Measurements from ENCODE around the gene ZFYVE16.
"Not testable (repeated sequence)": the region's sequence is repeated elsewhere in the genome, so short reads cannot be mapped to it uniquely, and the experiment has no call there.

ZFYVE16 gene

DNA sequence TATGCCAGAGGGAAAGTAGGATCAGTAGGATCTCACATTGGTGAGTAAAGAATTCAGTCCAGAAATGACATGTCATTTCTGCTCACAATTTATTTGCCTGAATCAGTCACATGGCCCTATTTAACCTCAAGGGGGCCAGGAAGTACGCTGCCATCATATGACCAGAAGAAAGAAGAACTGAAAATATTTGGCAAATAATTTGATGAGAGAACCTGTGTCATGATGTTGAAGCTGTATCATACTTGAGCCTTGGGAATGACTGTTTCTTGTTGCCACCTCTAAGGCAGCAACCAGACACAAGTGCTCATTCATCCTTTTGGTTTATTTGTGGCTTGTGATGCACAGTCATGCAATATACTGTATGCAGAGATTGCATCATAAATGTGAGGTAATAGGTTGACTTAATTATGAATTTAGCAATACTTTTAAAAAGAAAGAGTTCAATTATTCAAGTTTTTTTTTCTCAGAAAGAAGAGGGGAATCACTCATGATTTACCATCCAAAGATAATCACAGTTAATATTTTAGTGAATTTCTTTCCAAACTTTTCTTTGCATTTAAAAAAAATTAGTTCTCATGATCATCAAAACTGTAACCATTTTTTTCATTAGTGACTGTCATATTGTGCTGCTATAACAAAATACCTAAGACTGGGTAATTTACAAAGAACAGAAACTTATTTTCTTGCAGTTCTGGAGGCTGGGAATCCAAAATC lies 8.2 kb upstream of the ZFYVE16 start:
- no peaks in the 10 kb centered on the region for H3K36me3 ChIP-seq (replicated peaks; ENCODE audit: low read depth, low read length)
- H3K9me3 ChIP-seq (ENCODE audit: insufficient read depth, low read length) = no peaks in the 10 kb centered on the region
- H3K4me3 ChIP-seq (ENCODE audit: low read length) = peak overlapping the region; percentile 19; the same call in 1 of the 2 replicates
- no peaks in the 10 kb centered on the region for H3K79me2 ChIP-seq (ENCODE audit: low read length)
- peak overlapping the region; percentile 28; the same call in 1 of the 2 replicates for H2AFZ ChIP-seq (ENCODE audit: low read depth, low read length)
- peak overlapping the region; percentile 40 for H3K4me2 ChIP-seq (ENCODE audit: low read length)
- H4K20me1 ChIP-seq (ENCODE audit: insufficient read depth, low read length) = no peaks in the 10 kb centered on the region
- no peaks in the 10 kb centered on the region for H3K27me3 ChIP-seq (ENCODE audit: low read depth, low read length)
- H3K4me1 ChIP-seq (ENCODE audit: low read length) = peaks cover 14% of the 10 kb centered on the region
- peak overlapping the region; percentile 55 for H3K27ac ChIP-seq (ENCODE audit: low read length)
- TF ChIP-seq EZH2phosphoT487 (IDR thresholded peaks at IDR 0.05; ENCODE audit: low read depth) = no peak
- TF ChIP-seq, protein P1, sequence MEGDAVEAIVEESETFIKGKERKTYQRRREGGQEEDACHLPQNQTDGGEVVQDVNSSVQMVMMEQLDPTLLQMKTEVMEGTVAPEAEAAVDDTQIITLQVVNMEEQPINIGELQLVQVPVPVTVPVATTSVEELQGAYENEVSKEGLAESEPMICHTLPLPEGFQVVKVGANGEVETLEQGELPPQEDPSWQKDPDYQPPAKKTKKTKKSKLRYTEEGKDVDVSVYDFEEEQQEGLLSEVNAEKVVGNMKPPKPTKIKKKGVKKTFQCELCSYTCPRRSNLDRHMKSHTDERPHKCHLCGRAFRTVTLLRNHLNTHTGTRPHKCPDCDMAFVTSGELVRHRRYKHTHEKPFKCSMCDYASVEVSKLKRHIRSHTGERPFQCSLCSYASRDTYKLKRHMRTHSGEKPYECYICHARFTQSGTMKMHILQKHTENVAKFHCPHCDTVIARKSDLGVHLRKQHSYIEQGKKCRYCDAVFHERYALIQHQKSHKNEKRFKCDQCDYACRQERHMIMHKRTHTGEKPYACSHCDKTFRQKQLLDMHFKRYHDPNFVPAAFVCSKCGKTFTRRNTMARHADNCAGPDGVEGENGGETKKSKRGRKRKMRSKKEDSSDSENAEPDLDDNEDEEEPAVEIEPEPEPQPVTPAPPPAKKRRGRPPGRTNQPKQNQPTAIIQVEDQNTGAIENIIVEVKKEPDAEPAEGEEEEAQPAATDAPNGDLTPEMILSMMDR (IDR thresholded peaks at IDR 0.05; ENCODE audit: low read depth, low read length) = no peak
- H3K9ac ChIP-seq (ENCODE audit: low read length) = no peak overlapping the region

DNA sequence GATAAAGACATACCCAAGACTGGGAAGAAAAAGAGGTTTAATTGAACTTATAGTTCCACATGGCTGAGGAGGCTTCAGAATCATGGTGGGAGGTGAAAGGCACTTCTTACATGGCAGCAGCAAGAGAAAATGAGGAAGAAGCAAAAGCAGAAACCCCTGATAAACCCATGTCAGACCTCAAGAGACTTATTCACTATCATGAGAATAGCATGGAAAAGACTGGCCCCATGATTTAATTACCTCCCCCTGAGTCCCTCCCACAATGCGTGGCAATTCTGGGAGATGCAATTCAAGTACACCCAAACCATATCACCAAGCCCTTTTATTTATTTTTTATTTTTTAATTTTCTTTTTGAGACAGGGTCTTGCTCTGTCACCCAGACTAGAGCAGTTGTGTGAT lies 7.5 kb upstream of the ZFYVE16 start:
- peaks cover 14% of the 10 kb centered on the region for H3K4me1 ChIP-seq (ENCODE audit: low read length)
- H3K9ac ChIP-seq (ENCODE audit: low read length); H4K20me1 ChIP-seq (ENCODE audit: insufficient read depth, low read length); H3K4me3 ChIP-seq (ENCODE audit: low read length); H3K27ac ChIP-seq (ENCODE audit: low read length); H3K9me3 ChIP-seq (ENCODE audit: insufficient read depth, low read length); H3K4me2 ChIP-seq (ENCODE audit: low read length); H3K79me2 ChIP-seq (ENCODE audit: low read length); H3K27me3 ChIP-seq (ENCODE audit: low read depth, low read length); H3K36me3 ChIP-seq (replicated peaks; ENCODE audit: low read depth, low read length); H2AFZ ChIP-seq (ENCODE audit: low read depth, low read length): not testable (repeated sequence)

DNA sequence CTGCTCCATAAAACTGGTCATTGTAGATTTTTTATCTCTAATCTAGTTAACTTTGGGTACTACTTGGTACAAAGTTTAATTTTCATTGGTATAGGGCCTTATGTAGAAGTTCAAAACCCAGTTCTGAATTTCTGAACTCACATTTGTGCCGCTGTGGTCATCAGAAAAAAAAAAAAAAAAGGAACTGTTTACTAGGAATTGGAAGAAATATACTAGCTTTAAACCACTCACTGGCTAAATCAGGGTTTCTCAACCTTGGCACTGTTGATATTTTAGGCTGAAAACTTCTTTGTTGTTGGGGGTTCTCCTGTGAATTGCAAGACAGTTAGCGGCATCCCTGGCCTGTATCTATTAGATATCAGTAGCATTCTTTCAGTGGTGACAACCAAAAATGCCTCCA lies 4.1 kb upstream of the ZFYVE16 start:
- no peak for TF ChIP-seq EZH2phosphoT487 (IDR thresholded peaks at IDR 0.05; ENCODE audit: low read depth)
- TF ChIP-seq, protein P1 (IDR thresholded peaks at IDR 0.05; ENCODE audit: low read depth, low read length) = no peak
- Histone ChIP-seq H4K20me1 (ENCODE audit: insufficient read depth, low read length) (no peaks in the 10 kb centered on the region), H3K9ac (ENCODE audit: low read length) (no peak overlapping the region), H3K27ac (ENCODE audit: low read length) (no peak overlapping the region), H3K4me3 (ENCODE audit: low read length) (no peak overlapping the region), H3K36me3 (replicated peaks; ENCODE audit: low read depth, low read length) (no peaks in the 10 kb centered on the region), H3K79me2 (ENCODE audit: low read length) (no peaks in the 10 kb centered on the region; the same call in 1 of the 2 replicates), H2AFZ (ENCODE audit: low read depth, low read length) (no peak overlapping the region), H3K27me3 (ENCODE audit: low read depth, low read length) (no peaks in the 10 kb centered on the region), H3K4me1 (ENCODE audit: low read length) (peaks cover 19% of the 10 kb centered on the region), H3K9me3 (ENCODE audit: insufficient read depth, low read length) (no peaks in the 10 kb centered on the region), H3K4me2 (ENCODE audit: low read length) (no peak overlapping the region)

DNA sequence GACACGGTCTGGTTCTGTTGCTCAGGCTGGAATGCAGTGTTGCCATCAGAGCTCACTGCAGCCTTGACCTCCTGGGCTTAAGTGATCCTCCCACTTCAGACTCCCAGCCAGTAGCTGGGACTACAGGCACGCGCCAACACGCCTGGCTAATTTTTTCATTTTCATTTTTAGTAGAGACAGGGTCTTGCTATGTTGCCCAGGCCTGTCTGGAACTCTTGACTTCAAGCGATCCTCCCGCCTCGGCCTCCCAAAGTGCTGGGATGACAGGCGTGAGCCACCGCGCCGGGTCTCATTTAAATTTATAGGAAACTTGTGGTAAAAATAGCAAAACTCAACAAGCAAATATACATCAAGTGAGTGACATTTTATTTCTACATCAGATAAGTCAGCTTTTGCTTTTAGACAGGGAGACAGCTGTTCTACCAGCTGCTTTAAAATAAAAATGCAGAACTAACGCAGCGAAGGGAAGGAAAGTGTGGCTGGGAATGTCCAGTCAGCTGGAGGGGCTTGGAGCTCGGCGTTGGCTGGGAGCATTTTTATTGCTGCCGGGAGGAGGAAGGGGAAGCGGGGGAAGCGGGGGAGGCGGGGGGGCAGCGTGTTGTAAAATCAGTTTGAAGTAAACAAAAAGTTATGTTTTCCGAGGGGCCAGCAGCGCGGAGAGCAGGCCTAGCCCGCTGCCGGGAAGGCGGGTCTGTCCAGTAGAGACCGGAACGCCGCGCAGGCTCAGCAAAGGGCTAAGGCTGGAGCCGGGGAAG lies 707 bp upstream of the ZFYVE16 start:
- Histone ChIP-seq H3K27me3 (ENCODE audit: low read depth, low read length) (no peaks in the 10 kb centered on the region), H4K20me1 (ENCODE audit: insufficient read depth, low read length) (no peaks in the 10 kb centered on the region), H3K4me2 (ENCODE audit: low read length) (peak overlapping the region; percentile 68), H3K27ac (ENCODE audit: low read length) (peak overlapping the region; percentile 67), H3K79me2 (ENCODE audit: low read length) (no peaks in the 10 kb centered on the region; the same call in 1 of the 2 replicates), H3K4me3 (ENCODE audit: low read length) (peak overlapping the region; percentile 80), H3K4me1 (ENCODE audit: low read length) (peaks cover 8% of the 10 kb centered on the region), H3K9ac (ENCODE audit: low read length) (peak overlapping the region; percentile 77), H2AFZ (ENCODE audit: low read depth, low read length) (no peak overlapping the region), H3K9me3 (ENCODE audit: insufficient read depth, low read length) (no peaks in the 10 kb centered on the region), H3K36me3 (replicated peaks; ENCODE audit: low read depth, low read length) (peaks cover 2% of the 10 kb centered on the region)
- TF ChIP-seq EZH2phosphoT487 (IDR thresholded peaks at IDR 0.05; ENCODE audit: low read depth) = no peak

Data from OCI-LY3 (cell line).